HG02759 (cell line): ENCODE results near the gene ZNF747.

Source experiments
- ATAC-seq: cut with Tn5 transposase; IDR thresholded peaks from one replicate; pipeline ENCODE4 v1.9.1; 2021; ENCODE audit warnings: mild to moderate bottlenecking, moderate library complexity; ENCODE audit not compliant: unreplicated experiment

The ZNF747 gene

DNA sequence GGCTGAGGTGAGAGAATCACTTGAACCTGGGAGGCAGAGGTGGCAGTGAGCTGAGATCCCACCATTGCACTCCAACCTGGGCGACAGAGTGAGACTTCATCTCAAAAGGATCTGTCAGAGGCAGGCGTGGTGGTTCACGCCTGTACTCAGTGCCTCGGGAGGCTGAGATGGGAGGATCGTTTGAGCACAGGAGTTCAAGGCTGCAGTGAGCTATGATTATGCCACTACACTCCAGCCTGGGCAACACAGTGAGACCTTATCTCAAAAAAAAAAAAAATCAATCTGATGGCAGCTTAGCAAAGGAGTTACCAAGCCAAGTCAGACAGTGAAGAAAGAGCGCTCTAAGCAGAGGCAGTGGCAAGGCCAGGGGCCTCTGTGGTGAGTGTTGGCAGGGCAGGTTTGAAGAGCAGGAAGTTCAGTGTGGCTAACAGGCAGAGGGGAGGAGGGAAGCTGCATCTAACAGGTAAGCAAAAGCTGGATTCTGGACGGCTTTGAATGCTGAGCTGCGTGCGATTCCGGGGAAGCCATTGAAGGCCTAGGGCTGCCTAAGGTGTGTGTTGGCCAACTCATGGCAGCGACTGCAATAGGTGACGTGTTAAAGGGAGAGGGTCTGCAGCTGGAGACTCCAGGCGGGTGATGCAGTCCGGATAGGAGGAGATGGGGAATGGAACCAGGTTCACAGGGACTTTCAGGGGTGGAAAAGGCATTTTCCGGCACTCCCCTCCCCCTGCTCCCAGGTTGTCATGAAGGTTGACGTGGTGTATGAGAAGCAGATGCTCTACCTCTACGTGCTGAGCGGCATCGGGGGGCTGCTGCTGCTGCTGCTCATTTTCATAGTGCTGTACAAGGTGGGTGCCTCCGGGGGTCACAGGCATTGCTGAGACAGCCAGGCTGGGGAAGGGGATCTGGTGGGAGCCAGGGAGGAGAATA lies 15.3 kb downstream of the ZNF747 start:
- no peak for ATAC-seq

DNA sequence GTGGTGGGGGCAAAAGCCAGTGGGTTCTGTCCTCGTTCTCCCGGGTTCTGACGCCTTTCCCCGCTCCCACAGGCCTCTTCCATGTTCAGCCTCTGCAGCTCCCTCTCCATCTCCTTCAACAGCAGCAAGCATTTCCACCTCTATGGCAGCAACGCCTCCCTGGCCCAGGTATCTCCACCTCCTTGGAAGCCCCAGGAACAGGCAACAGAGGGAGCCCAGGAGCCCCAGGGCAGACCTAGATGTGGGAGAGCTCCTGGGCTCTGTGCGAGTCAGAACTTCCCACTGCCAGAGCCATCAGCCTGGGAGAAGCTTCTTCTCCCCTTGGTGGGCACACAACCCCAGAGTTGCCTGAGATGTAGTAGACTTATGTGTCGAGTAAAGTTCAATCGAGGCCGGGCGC lies 16.1 kb downstream of the ZNF747 start:
- ATAC-seq: no peak

DNA sequence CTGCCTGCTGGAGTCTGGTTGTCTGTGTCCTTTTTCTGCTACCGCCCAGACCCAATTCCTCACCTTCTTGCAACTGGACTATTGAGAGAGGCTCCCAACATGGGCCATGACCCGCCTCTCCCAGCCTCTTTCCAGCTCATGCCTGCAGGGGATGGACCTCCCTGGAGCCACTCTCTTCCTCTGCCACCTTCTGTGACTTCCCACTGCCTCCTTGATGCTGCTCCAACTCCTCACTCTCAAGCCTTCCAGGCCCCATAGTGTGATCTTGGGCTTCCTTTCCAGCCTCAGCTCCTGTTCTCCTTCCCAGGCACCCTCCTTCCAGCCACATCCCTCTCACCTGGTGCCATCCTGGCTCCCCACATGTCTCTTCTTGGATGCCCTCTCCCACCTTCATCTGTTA lies 19.4 kb downstream of the ZNF747 start:
- no peak for ATAC-seq

DNA sequence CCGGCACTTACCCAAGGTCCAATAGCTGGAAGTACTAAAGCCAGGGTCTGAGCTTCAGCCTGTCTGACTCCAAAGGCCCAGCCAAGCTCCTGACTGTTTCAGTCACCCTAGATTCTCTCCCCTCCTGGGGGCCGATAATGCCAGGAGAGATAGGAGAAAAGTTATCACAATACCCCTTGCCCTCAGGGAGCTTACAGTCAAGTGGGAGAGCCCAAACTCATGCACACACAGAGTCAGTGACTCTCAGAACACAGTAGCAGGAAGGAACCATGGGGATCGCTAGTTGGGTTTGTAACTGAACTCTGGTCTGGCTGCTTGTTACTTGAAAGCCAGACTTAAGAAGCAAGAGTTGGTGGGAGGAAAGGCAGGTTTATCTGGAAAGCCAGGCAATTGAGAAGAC lies 23.1 kb downstream of the ZNF747 start:
- ATAC-seq: no peak

DNA sequence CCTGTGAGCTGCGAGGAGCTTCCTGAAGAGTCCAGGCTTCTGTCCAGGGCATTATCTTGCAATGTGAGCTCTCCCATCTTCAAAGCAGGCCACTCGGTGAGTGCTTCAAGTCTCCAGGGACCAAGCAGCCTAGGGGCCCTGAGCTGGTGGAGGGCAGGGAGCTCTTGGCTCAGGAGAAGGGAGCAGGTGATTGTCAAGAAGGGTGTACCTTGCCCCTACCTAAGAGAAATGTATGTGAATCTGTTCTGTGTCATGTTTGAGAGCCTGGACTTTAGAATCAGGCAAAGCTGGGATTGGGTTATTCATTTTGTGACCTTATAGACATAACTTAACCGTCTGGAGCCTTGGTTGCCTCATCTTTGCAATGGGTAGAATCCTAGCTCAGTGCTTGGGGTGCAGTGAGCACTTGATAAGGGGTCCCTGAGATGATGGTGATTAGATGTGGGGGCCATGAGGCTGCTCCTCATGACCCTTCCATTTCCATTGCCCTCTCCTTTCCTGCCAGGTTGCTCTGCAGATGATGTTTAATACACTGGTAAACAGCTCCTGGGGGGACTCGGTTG lies 24.2 kb downstream of the ZNF747 start:
- ATAC-seq: no peak

DNA sequence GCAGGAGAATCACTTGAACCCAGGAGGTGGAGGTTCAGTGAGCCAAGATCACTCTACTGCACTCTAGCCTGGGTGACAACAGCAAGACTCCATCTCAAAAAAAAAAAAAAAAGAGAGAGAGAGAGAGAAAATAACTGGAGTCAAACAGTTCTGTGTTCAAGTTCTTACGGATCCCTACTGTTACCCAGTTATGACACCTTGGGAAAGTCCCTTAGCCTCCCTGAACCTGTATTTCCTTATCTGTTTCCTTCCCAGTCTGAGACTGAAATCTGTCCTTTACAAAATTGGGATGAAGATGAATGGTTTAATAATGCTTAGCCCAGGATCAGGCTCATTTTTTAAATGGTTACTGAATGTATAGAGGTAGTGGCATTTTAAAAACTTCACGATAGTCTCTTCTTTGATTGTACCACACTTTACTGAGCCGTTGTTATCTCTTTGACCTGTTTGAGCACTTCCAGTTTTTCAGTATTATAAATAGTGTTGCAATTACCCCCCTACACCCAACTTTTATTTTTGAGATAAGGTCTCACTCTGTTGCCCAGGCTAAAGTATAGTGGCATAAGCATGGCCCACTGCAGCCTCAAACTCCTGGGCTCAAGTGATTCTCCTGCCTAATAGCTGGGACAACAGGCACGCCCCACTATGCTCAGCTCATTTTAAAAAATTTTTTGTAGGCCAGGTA lies 25.4 kb downstream of the ZNF747 start:
- ATAC-seq: no peak

DNA sequence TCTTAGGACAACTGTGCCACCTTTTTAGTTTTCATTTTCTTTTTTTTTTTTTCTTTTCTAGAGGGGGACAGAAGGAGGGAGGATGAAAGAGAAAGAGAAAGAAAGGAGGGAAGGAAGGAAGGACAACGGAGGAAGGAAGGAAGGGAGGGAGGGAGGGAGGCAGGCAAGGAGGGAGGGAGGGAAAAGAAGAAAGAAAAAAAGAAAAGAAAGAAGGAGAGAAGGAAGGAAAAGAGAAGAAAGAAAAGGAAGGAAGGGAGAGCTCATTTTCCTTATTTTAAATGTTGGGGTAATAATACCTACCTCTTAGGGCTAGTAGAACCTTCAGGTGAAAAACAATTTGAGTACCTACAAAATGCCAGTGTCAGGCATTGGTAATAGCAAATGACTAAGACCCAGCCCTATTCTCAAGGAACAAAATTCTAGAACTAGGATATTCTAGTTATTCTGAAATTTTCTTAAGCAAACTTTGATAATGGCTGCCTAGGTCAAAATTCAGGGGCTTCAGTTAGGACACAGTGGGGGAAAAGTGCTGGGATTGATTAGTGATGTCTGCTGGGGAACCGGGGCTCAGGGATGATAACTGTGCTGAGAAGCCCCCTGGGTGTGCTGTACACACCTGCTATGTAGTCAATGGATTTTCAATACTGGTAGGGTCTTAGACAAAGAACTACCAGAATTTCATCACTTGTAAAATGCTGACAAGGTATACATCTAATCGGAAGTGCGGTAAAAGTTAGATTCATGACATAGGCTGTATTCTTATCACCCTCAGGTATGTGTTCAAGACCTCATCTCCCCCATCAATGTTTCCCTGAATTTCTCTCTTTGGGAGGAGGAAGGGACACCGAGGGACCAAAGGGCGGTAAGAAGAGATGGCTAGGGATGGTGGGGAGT lies 31.0 kb downstream of the ZNF747 start:
- no peak for ATAC-seq

DNA sequence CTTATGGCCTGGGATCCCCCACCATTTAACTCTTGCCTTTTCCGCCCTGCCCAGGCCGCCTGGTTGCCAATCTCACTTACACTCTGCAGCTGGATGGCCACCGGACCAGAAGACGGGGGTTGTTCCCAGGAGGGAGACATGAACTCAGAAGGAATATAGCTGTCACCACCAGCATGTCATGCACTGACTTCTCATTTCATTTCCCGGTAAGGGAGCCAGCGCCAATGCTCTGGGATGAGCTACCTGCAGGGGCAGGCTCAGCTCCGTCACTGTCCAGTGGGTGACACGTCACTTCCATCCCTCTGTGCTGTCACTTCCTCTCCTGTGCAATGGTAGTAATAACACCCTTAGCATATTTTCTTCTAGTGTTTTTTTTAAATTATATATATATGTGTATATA lies 35.4 kb downstream of the ZNF747 start:
- ATAC-seq: no peak

DNA sequence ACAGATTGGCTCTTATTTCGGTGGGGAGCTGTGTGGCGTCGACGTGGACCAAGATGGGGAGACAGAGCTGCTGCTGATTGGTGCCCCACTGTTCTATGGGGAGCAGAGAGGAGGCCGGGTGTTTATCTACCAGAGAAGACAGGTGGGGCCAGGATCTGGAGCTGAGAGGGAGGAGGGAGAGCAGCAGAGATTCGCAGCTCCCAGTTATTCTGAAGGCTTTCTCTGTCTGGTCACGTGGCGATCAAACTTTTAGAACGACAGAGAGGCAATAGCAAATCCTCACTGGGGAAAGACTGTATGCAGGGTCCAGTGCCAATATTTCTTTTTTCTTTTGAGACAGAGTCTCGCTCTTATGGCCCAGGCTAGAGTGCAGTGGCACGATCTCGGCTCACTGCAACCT lies 39.9 kb downstream of the ZNF747 start:
- ATAC-seq: no peak

DNA sequence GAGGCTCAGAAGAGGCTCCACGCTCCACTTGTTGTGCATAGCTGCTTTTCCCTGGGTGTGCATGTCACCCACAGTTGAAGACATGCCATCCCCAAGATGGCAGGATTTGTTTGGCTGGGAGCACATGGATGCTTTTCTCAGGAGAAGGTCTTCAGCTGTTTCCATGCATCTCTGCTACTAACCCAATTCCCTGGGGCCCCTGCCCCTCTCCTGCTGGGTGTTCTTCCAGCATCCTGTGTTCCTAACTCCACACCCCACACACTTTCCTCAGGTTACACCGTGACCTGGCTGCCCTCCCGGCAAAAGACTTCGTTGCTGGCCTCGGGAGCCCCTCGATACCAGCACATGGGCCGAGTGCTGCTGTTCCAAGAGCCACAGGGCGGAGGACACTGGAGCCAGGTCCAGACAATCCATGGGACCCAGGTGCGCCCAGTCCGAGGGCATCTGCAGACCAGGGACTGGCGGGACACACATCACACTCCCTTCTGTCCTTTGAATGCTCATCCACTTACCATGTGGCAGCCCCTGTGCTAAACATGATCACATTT lies 40.6 kb downstream of the ZNF747 start:
- no peak for ATAC-seq

DNA sequence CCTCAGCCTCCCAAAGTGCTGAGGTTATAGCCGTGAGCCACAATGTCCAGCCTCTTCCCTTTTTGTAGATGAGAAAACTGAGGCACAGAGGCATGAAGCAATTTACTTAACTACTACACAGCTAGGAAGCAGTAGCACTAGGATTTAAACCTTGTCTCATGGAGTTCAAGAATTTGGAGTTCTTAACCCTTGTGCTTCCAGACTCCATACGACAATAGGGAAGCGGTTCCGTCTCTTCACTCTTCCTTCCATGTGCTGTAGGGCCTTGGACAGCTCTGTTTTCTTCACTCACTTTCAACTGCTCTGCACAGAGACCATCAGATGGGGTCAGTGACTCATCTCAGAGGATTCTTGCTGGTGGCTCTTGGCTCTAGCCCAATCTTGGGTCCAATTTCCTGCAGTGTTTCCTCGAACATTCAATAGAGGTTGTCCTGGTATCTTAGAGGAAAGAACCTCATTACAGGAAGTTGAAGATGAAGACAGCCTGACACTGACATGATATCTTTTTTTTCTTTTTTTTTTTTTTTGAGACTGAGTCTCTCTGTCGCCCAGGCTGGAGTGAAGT lies 42.8 kb downstream of the ZNF747 start:
- ATAC-seq: no peak

DNA sequence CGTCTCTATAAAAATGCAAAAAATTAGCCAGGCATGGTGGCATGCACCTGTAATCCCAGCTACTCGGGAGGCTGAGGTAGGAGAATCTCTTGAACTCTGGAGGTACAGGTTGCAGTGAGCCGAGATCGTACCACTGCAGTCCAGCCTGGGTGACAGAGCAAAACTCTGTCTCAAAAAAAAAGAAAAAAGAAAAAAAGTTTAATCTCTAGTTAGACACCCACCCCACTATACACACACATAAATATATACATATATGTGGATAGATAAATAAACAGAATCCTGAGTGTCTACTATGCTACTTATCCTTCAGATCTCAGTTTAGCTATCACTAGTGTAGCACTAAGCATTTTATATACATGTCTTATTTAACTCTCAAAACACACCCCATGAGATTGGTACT lies 43.4 kb downstream of the ZNF747 start:
- no peak for ATAC-seq

DNA sequence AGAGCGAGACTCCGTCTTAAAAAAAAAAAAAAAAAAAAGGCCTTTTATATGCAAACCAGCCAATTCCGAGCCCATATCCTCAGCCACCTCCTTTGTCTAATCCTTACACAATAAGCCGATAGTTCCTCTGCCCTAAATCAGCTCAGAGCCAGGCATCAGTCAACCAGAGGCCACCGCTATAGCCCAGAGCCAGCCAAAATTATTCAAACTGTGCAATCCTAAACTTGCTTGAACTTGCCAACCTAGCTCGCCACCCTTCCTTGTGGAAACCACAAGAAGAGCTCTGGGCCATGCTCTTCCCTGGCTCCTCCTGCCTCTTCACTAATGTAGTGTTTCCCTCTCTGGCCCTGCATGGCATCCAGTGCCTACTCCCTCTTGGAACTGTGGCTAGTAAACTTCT lies 44.4 kb downstream of the ZNF747 start:
- ATAC-seq: no peak

DNA sequence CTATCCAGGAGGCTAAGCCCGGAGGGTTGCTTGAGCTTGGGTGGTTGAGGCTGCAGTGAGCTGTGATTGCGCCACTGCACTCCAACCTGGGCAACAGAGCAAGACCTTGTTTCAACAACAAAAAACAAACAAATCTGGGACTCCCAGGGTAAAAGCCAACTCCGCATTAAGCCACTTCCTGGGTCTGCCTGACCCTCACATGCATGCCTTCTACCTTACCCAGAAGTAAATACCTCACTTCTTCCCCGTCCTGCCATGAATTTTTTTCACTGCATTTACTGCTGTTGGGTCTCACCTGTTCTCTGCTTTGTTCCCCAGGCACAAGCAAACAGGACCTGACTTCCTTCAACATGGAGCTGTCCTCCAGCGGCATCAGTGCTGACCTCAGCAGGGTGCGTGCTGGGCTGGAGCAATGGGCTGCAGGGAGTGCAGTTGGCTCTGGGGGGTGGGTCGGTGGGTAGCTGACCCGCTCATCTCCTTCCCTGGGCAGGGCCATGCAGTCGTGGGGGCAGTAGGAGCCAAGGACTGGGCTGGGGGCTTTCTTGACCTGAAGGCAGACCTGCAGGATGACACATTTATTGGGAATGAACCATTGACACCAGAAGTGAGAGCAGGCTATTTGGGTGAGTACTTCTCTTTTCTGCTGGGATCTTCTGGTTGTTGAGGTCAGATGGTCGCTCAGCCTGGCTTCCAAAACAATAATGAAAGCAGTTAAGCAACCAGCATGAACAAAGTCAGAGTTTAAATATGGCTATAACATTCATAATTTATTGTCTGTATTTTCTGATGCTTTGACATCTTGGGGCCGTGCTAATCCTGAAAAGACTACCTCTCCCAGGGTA lies 45.7 kb downstream of the ZNF747 start:
- no peak for ATAC-seq

DNA sequence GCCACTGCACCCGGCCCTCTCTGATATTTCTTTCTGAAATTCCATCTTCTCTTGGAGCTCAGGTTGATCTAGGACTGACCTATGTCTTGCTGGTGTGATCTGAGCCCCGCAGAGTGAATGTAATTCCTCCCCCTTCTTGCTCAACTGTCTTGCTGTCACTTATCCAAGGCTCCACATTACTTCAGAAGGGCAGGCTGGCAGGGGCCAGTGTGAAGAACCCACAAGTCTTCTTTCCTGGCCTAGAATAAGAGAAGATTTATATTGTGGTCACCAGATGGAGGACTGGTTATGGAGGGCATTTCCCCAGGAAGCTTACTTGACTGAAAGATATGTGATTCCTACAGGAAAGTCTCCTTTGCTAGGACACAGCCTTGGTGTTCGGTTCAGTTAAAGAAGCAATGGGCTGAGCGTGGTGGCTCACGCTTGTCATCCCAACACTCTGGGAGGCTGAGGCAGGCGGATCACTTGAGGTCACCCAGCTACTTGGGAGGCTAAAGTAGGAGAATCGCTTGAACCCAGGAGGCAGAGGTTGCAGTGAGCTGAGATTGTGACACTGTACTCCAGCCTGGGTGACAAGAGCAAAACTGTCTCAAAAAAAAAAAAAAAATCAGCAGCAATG lies 48.7 kb downstream of the ZNF747 start:
- no peak for ATAC-seq

DNA sequence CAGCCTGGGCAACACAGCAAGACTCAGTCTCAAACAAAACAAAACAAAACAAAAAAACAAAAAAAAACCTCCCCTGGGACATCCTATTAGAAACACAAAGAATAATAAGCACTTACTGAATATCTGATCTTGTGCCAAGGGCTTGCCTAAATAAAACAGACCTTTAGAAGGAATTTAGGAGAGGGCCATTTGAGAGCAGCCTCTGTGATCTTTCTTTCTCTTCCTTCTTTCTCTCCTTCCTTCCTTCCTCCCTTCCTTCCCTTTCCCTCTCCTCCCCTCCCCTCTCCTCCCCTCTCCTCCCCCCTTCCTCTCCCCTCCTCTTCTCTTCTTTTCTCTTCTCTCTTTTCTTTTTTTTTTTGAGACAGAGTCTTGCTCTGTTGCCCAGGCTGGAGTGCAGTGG lies 49.8 kb downstream of the ZNF747 start:
- no peak for ATAC-seq

DNA sequence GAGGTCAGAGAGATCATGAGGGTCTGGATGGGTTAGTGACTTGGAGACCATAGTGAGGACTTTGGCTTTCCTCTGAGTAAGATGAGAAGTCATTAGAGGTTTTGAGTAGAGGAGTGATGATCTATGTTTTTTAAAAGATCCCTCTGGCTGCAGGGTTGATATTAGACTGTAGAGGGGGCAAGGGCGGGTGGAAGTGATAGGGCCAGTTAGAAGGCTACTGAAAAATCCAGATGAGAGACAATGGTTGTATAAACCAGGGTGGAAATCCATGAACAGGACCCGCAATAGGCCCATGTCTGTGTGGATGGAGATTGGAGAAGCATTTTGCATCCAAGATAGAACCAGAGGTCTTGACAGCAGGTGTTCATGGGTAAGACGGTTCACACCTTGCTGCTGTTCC lies 52.3 kb downstream of the ZNF747 start:
- no peak for ATAC-seq

DNA sequence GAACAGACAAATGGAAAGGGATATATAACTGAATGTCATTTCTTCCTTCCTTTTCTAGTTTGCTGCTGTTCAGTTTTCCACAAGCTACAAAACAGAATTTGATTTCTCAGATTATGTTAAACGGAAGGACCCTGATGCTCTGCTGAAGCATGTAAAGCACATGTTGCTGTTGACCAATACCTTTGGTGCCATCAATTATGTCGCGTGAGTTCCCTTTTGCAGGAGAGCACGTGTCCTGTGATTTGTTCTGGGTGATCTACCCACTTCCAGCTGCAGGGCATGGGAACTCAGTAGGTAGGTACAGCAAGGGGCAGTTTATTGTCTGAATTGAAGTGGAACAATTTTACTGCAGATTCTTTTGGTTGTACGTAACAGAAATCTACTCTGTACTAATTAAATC lies 53.3 kb downstream of the ZNF747 start:
- ATAC-seq: no peak
